K562 (cell line): ENCODE results near the gene SSU72. TPM values are rescaled to one million over a fixed set of nuclear protein-coding genes. Genes with fewer than 3 reads are reported as not detected.

ENCODE experiments used
- BRD4 ChIP-seq: fragments of 200-600 bp; sonication (generic); IDR thresholded peaks from 2 replicates; pipeline ENCODE4 v1.6.1; 2017; ENCODE audit warnings: inconsistent platforms
- C11orf30 ChIP-seq: fragments of 450-650 bp; IDR thresholded peaks from 2 replicates; pipeline ENCODE4 v1.6.1; 2016; ENCODE audit warnings: low read depth, mild to moderate bottlenecking
- CAMTA2 ChIP-seq: fragments of 250-450 bp; sonication (Bioruptor Pico); conservative IDR thresholded peaks from 2 replicates; pipeline ENCODE4 v1.5.1; 2022
- CREB3L1 ChIP-seq: fragments of 450-650 bp; IDR thresholded peaks from 2 replicates; pipeline ENCODE4 v1.6.1; 2014; ENCODE audit warnings: low read depth, mild to moderate bottlenecking, moderate library complexity, borderline replicate concordance
- E2F1 ChIP-seq: sonication (generic); formaldehyde crosslinking; IDR thresholded peaks from 2 replicates; pipeline ENCODE4 v1.8.1; 2023; ENCODE audit warnings: mild to moderate bottlenecking, missing genetic modification reagents, moderate library complexity
- HMG20A ChIP-seq: fragments of 450-650 bp; formaldehyde crosslinking; conservative IDR thresholded peaks from 2 replicates; pipeline ENCODE4 v1.4.0; 2020; ENCODE audit warnings: mild to moderate bottlenecking, mixed read lengths
- HNRNPL ChIP-seq: fragments of 200-400 bp; formaldehyde crosslinking; IDR thresholded peaks from 2 replicates; pipeline ENCODE4 v1.6.1; 2017; ENCODE audit warnings: low read depth, mild to moderate bottlenecking, low read length
- IRF9 ChIP-seq: fragments of 450-650 bp; IDR thresholded peaks from 2 replicates; pipeline ENCODE4 v1.6.1; 2016; ENCODE audit warnings: missing biosample characterization, missing genetic modification characterization
- KLF6 ChIP-seq: fragments of 250-450 bp; sonication (Bioruptor Pico); IDR thresholded peaks from 2 replicates; pipeline ENCODE4 v1.4.0; 2020; ENCODE audit warnings: mild to moderate bottlenecking, moderate library complexity, borderline replicate concordance
- LEF1 ChIP-seq: fragments of 450-650 bp; IDR thresholded peaks from 2 replicates; pipeline ENCODE4 v1.6.1; 2016; ENCODE audit warnings: mild to moderate bottlenecking
- MAX ChIP-seq: sonication (generic); formaldehyde crosslinking; IDR thresholded peaks from 2 replicates; pipeline ENCODE4 v1.9.0; 2022; ENCODE audit warnings: mild to moderate bottlenecking, missing genetic modification reagents
- RNF219 ChIP-seq: fragments of 250-450 bp; sonication (Bioruptor Pico); IDR thresholded peaks from 2 replicates; pipeline ENCODE4 v1.5.0; 2022; ENCODE audit warnings: mild to moderate bottlenecking
- TGIF2 ChIP-seq: sonication (generic); formaldehyde crosslinking; IDR thresholded peaks from 2 replicates; pipeline ENCODE4 v1.8.1; 2022; ENCODE audit warnings: mild to moderate bottlenecking, missing genetic modification reagents, moderate library complexity
- ZBTB26 ChIP-seq: fragments of 450-650 bp; formaldehyde crosslinking; IDR thresholded peaks from 2 replicates; pipeline ENCODE4 v1.4.0; 2022; ENCODE audit warnings: missing genetic modification characterization
- ZBTB43 ChIP-seq: sonication (generic); formaldehyde crosslinking; IDR thresholded peaks from 2 replicates; pipeline ENCODE4 v1.8.0; 2023; ENCODE audit warnings: mild to moderate bottlenecking, missing genetic modification reagents
- polyA plus RNA-seq, 8 experiments: library from polyadenylated mRNA; depleted of rRNA in 4 of 8; stranded (reverse) in 5 of 8; unstranded in 3 of 8; fragments of >200 nt; fragmentation: Nextera tagmentation in 2 of 8; fragmentation: Illumina TruSeq in 1 of 8; extraction: Ambion mirVana in 2 of 8; extraction: Trizol in 1 of 8; gene quantifications; 2 replicates each; pipeline versions ENCODE4 v1.2.1 to v1.2.3, GENCODE V29; 2011 to 2014; ENCODE audit warnings: inconsistent platforms in 1 of 8, missing spikeins in 1 of 8
- total RNA-seq, 7 experiments: library from RNA; depleted of rRNA in 6 of 7; stranded (reverse); fragments of >200 nt in 6 of 7; fragmentation: Illumina TruSeq in 2 of 7; extraction: Trizol in 2 of 7; gene quantifications; 2 replicates each; pipeline versions ENCODE4 v1.2.1 to v1.2.3, GENCODE V29; 2011 to 2021; ENCODE audit warnings: low replicate concordance in 1 of 7

Gene SSU72
- total and polyA plus RNA-seq, 9 of the 15 experiments (the other 6 are each of a cell fraction or from before 2014, with no cell fraction given): 70.8 to 201 (median 94.6) TPM

- TF ChIP-seq C11orf30: no peak
- no peak for TF ChIP-seq KLF6 (CRISPR knock-in tag)
- TF ChIP-seq MAX (CRISPR knock-in tag): peak; percentile 66
- no peak for TF ChIP-seq ZBTB43 (CRISPR knock-in tag)
- no peak for TF ChIP-seq IRF9 (tag)
- no peak for TF ChIP-seq BRD4
- TF ChIP-seq HMG20A: no peak
- TF ChIP-seq HNRNPL: peak; percentile 35; the same call in 1 of the 2 replicates
- no peak for TF ChIP-seq CREB3L1
- TF ChIP-seq LEF1: no peak
- no peak for TF ChIP-seq RNF219 (CRISPR knock-in tag)
- no peak for TF ChIP-seq E2F1
- no peak for TF ChIP-seq TGIF2 (CRISPR knock-in tag)
- no peak for TF ChIP-seq ZBTB26
- no peak for TF ChIP-seq CAMTA2 (CRISPR knock-in tag)
These were observed 25.5 kb upstream of the SSU72 start, which contains the start of gene FNDC10 (continued) for GRCh38 chr1:1599935-1600860.
